Effector CD4-positive, alpha-beta T cell (primary cell): ENCODE measurements around the gene OR5J2. TPM values are rescaled to one million over a fixed set of nuclear protein-coding genes. Genes with fewer than 3 reads are reported as not detected.
"Not testable (repeated sequence)": the region's sequence is repeated elsewhere in the genome, so short reads cannot be mapped to it uniquely, and the experiment has no call there.

Experiments
- DNase-seq: peaks from one replicate; pipeline ENCODE4 v3.0.0-alpha.2; 2020
- total RNA-seq: gene quantifications from one replicate; lab custom pipeline; 2026; lab: John Stamatoyannopoulos, UW

Gene OR5J2
- not detected for total RNA-seq

DNA sequence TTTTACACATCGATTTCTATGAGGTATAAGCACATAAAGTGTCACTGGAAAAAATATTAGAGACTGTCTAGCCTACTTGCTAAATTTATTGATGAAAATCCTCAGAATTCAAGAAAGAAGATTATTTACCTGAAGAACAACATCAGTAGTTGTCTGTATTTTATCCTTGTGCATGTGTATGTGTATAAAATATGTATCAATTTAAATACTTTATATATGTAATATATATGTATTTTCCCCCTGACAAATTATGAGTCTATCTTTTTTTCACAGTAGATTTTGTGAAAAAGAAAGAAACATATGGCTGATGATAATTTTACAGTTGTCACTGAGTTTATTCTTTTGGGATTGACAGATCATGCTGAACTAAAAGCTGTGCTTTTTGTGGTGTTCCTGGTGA, at the start of gene OR5J2:
Gene OR5J2 (plus strand): TSS at position 301 of the 400 bp plus-strand sequence. CDS start 0 bp downstream, at position 301.
- no peak for DNase-seq

DNA sequence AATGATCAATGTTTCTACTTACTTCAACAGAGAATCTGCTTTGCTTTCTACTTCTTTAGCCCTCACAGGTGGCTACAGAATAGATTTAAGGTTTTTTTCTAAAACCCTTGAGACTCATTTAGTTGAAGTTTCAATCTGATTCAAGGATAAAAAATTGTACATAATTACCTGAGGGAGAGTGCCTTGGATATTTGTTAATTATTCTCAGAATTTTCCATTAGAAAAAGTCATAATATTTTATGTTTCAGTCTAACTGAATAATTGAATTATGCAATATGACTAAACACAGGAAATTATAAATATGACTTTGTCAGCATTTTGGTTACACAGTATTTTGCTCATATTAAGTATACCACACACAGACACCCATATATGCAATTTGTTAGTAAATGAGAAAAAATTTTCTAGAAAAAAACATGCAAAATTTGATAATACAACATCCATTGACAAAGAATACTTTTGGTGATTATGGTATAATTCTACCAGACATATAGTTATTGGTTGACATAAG, 36.2 kb upstream of the OR5J2 start, which contains the start of gene OR8J3:
Gene OR8J3 (minus strand): TSS at position 51 of the 511 bp plus-strand sequence. CDS start 2,483 bp downstream, outside the sequence.
- DNase-seq, result no peak

DNA sequence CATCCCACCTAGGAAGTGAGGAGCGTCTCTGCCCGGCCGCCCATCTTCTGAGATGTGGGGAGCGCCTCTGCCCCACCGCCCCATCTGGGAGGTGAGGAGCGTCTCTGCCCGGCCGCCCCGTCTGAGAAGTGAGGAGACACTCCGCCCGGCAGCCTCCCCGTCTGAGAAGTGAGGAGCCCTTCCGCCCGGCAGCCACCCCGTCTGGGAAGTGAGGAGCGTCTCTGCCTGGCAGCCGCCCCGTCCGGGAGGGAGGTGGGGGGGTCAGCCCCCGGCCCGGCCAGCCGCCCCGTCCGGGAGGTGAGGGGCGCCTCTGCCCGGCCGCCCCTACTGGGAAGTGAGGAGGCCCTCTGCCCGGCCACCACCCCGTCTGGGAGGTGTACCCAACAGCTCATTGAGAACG, 32.7 kb upstream of the OR5J2 start:
- DNase-seq, result not testable (repeated sequence)

DNA sequence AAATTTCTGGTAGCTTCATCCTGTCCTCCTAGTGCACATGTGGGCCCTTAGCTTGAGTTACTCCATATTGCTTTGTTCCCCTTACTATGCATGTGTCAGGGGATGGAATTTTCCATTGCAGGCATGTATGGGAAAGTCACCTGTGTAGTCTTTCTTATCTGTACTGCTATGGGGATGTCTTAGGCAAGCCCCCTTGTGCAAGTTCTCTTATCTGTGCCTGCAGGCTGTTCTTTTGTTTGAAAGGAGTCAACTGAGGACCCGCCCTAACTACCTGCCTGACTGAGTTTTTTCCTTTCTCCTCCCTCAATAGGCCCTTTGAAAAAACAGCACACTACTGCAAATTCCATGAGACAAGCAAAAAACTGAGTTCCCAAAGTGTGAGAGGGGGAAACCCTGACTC, 25.0 kb upstream of the OR5J2 start:
- DNase-seq, result no peak

DNA sequence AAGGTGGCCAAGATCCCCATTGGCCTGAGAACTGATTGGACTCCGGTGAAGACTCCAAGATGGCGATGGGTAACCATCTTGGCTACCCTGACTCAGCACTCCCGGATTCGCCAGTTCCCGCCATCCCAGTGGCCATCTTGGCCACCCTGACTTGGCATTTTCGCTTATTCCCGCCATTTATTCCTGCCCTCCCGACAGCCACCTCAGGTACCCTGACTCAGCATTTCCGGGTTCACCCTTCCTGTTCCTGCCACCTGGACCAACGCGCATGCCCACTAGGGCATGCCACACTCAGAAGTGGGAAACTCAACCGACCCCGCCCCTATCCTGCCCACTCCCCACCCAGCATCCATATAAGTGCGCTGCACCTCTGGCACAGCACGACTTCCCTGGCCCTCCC, 24.1 kb upstream of the OR5J2 start:
- no peak for DNase-seq

DNA sequence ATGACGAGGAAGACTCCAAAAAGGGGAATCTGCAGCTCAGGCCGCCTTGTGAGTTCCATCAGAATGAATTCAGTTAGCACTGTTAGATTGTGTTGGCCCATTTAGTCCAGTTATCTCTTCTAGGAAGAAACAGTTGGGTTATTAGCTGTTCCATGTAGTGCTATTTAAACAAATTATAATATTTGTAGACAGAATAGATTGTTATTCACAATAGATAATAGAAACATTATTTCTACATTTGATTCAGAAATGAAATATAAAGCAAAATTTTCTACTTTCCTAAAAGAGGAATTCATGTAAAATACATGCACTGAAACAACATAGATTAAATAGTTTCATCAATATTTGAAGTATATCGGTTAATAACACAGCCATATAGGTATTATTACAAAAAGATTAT, 16.2 kb upstream of the OR5J2 start, which contains the start of gene OR8K5:
Gene OR8K5 (minus strand): TSS at position 101 of the 400 bp plus-strand sequence. CDS start 0 bp downstream, at position 101.
- no peak for DNase-seq

DNA sequence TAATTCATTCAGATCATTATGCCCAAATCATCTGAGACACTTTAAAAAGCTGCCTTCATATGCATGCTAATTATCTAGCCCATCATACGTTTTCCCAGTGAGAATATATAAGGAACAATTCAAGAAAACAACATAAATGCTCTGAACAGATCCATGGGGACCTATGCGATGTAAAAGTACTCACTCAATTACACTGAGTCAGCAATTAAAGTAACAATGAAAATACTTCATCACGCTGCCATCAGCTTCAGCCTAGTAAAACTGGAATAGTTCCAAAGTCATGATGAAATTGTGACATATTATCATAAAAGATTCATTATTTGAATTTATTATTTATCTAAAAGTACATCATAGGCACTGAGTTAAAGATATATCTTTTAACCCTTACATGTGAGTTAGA, 12.6 kb upstream of the OR5J2 start:
- DNase-seq, result no peak

DNA sequence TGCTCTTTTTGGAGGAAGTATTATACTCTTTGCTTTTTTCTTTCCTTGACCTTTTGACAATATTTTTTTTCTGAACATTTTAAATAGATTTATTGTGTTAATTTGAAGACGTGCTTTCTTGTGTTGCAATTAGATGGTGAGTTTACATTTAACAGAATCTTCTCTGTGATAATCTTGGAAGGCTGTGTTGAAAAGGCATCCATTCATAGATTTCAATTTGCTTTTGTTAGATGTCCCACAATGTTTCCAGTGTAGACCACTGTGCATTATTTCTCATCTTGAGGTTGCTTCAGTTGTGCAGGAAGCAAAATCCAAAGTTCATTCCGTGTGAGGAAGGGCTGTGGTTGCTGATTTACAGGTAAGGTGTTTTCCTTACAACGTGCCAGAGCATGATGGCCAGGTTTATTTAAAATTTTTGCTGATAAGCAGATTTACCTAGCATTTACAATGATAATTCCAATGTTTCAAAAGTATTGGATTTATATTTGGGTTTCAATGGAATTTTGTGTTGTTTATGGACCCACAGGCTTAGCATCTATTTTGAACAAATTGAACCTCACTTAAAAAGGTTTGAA, 4.1 kb upstream of the OR5J2 start:
- no peak for DNase-seq

DNA sequence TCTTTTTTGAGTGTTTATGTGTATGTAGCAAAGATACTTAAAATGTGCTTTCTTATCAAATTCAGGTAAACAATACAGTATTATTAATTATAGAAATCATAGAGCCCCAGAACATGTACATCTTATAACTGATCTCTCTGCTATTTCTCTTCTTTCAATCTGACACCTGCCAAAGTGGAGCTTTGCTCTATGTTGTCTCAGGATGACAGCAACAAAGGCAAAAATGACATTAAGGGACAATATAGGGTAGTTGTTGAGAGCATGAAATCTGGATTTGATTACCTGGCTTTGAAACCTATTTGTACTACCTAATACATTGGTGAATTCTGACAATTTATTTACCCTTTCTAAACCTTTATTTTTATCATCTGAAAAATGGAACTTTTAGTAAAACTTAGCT, 7.0 kb downstream of the OR5J2 start:
- DNase-seq, result no peak

DNA sequence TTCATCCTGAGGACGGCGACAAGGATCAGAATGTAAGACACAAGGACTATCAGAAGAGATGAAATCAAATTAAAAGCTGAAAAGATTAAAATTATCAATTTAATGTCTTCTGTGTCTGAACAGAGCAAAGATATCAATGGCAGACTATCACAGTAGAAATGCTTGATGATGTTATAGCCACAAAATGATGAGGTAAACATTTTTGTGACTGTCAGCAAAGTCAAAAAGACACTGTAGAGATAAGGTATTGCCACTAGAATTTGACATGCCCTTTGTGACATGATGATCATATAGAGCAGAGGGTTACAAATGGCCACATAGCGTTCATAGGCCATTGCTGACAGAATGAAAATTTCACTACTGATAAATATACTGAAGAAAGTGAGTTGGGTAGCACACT, 12.2 kb downstream of the OR5J2 start:
- no peak for DNase-seq

DNA sequence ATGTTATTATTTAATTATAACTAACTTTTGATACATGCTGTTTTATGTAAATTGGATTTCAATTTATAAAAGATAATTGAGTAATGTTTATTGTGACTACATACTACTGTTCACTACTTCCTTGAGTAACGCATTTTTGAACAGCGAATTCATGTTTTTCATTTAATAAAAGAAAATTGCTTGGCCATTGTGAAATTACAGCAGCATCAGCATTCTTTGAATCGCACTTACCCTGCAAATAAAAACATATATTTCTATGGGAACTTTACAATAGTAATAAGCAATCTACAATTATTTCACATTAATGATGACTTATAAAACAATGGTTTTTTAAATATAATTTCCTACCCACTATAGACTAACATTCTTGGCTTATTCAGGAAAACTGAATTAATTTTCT, 20.3 kb downstream of the OR5J2 start:
- no peak for DNase-seq

DNA sequence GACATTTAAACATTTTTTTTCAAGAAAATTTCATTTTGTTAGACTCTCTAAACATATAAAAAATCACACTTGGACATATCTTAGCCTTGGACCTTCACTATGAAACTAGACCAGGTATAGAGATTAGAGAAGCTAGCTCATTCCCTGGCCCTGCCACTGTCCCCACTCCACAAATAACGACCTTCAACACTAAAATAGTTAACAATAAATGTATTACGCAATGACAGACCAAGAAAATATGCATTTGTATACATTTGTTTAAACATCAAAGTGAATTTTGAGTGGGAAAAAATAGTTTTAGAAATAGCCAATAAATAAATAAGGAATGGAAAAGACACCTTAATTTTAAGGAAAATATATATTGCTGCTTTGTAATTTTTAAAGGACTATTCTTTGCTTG, 20.9 kb downstream of the OR5J2 start:
- DNase-seq, result no peak

DNA sequence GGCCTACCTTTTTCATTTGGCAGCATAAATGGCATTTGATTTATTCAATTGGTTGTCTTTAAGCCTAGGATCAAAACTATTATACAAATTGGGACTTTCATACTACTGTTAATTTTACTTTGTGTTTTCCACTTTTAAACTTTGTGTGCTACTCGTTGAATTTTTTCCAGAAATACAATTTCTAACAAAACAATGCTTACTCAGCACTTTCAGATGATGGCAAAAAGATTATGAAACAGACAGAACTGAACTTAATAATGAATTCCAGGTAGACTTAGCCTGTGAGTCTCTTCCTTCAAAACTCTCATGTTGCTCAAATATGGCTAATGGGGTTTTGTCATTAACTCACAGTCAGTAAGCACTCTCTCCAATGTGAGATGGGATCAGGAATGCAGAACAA, 31.4 kb downstream of the OR5J2 start:
- no peak for DNase-seq

DNA sequence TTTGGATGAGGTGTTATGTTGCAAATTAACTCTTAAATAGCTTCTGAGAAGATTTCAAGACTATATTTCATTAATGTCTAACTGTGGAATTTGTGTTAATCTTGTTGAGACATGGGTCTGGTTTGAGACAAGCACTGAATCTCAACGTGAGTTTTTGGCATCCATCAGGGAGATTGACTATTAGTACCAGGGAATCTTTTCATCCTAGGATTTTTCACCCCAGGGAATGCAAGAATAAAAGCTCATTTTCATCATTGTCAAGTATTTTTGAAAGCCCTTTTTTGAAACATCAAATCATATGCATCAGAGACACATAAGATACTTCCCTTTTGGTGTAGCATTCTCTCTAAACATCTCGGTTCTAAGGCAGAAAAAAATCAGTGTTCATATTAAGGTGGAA, 38.1 kb downstream of the OR5J2 start:
- no peak for DNase-seq

DNA sequence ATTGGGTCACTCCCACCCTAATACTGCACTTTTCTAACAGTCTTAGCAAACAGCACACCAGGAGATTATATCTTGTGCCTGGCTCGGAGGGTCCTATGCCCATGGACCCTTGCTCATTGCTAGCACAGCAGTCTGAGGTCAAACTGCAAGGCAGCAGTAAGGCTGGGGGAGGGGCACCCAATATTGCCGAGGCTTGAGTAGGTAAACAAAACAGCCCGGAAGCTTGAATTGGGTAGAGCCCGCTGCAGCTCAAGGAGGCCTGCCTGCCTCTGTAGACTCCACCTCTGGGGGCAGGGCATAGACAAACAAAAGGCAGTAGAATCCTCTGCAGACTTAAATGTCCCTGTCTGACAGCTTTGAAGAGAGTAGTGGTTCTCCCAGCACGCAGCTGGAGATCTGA, 43.3 kb downstream of the OR5J2 start:
- not testable (repeated sequence) for DNase-seq
